Ishikawa (cell line): ENCODE data around the gene ZBED4.

ENCODE experiments used
- CEBPB ChIP-seq: IDR thresholded peaks from 2 replicates; pipeline ENCODE4 v1.6.1; 2012
- CREB1 ChIP-seq: IDR thresholded peaks from 2 replicates; pipeline ENCODE4 v1.6.1; 2012; ENCODE audit warnings: low read depth
- EGR1 ChIP-seq: IDR thresholded peaks from 2 replicates; pipeline ENCODE4 v1.6.1; 2012
- EP300 ChIP-seq: IDR thresholded peaks from 2 replicates; pipeline ENCODE4 v1.6.1; 2012; ENCODE audit warnings: borderline replicate concordance
- FOXM1 ChIP-seq: IDR thresholded peaks from 2 replicates; pipeline ENCODE4 v1.6.1; 2012; ENCODE audit warnings: low read depth, borderline replicate concordance
- MAX ChIP-seq: IDR thresholded peaks from 2 replicates; pipeline ENCODE4 v1.6.1; 2012
- NFIC ChIP-seq: IDR thresholded peaks from 2 replicates; pipeline ENCODE4 v1.6.1; 2012
- RAD21 ChIP-seq: IDR thresholded peaks from 2 replicates; pipeline ENCODE4 v1.6.1; 2012; ENCODE audit warnings: low read depth
- REST ChIP-seq: IDR thresholded peaks from 2 replicates; pipeline ENCODE4 v1.6.1; 2012; ENCODE audit warnings: low read depth, mild to moderate bottlenecking
- TAF1 ChIP-seq: IDR thresholded peaks from 2 replicates; pipeline ENCODE4 v1.6.1; 2012; ENCODE audit warnings: low read depth, mild to moderate bottlenecking
- TCF12 ChIP-seq: IDR thresholded peaks from 2 replicates; pipeline ENCODE4 v1.6.1; 2012; ENCODE audit warnings: low read depth
- TEAD4 ChIP-seq: IDR thresholded peaks from 2 replicates; pipeline ENCODE4 v1.6.1; 2012
- USF1 ChIP-seq: IDR thresholded peaks from 2 replicates; pipeline ENCODE4 v1.6.1; 2012
- YY1 ChIP-seq: IDR thresholded peaks from 2 replicates; pipeline ENCODE4 v1.6.1; 2012; ENCODE audit warnings: low read depth
- ZBTB7A ChIP-seq: IDR thresholded peaks from 2 replicates; pipeline ENCODE4 v1.6.1; 2012; ENCODE audit warnings: low read depth

The ZBED4 gene

DNA sequence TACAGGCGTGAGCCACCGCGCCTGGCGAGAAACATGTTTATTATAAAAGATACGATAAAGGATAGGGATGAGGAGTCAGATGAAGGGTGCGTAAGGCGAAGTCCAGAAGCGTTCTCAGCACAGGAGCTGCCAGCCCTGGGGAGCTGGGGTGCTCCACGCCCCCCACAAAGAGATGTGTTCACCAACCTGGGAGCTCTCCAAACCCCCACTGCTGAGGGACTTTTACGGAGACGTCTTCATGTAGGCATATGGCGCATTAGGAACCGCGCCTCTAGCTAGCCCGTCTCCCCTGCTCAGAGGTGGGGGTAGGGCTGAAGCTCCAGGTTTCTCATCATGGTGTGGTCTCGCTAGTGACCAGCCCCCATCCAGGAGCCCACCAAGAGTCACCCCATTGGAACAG is 8.4 kb upstream of the ZBED4 start:
- TF ChIP-seq REST (no peak), NFIC (no peak), EGR1 (no peak), FOXM1 (no peak), RAD21 (no peak), CREB1 (no peak), CEBPB (no peak), TEAD4 (no peak)

GRCh38 chr22:49845666-49846459 is 7.8 kb upstream of the ZBED4 start:
- no peak for TF ChIP-seq TAF1
- no peak for TF ChIP-seq FOXM1
- TF ChIP-seq ZBTB7A, result no peak
- no peak for TF ChIP-seq USF1
- no peak for TF ChIP-seq TEAD4
- no peak for TF ChIP-seq YY1
- TF ChIP-seq RAD21, result no peak
- no peak for TF ChIP-seq CEBPB

GRCh38 chr22:49847751-49848689 is 5.6 kb upstream of the ZBED4 start:
- TF ChIP-seq ZBTB7A, result no peak
- TF ChIP-seq EP300, result no peak
- no peak for TF ChIP-seq RAD21
- no peak for TF ChIP-seq TAF1
- TF ChIP-seq YY1, result no peak
- TF ChIP-seq REST, result no peak
- TF ChIP-seq FOXM1, result no peak
- TF ChIP-seq MAX, result no peak
- no peak for TF ChIP-seq TEAD4
- TF ChIP-seq EGR1, result no peak
- TF ChIP-seq CREB1, result no peak
- no peak for TF ChIP-seq CEBPB
- TF ChIP-seq USF1, result no peak
- no peak for TF ChIP-seq TCF12
- no peak for TF ChIP-seq NFIC

DNA sequence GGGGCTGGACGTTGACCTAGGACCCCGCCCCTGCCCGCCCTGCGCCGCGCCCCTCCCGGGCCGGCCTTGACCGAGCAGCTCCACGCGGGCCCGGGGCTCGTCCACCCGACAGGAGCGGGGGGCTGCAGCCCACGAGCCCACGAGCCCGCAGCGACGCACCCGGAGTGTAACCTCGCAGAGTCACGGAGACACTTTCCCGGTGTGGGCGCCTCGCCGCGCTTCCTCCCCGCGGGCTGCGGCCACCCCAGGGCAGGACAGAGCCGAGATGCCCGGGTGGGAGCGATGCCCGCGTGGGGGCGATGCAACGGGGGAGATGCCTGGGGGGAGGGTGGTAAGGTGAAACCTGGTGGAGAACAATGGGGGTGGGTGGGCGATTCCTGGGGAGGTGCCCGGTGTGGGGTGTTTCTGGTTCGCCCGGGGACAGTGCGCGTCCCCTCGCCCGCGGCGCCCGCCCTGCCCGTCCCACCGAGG is 4.9 kb upstream of the ZBED4 start:
- TF ChIP-seq CEBPB (no peak), YY1 (no peak), REST (no peak)
